ENCODE data around the gene FBXL17.

GRCh38 chr5:107832746-107833145, 549.2 kb downstream of the FBXL17 start:
- no peak for TF ChIP-seq EZH2 (IDR thresholded peaks at IDR 0.05; ENCODE audit: insufficient read depth, poor library complexity, severe bottlenecking)
- TF ChIP-seq EZH2phosphoT487 (IDR thresholded peaks at IDR 0.05; ENCODE audit: insufficient read depth, low read depth), result no peak

All from GM23248 (cell line).